Mammary epithelial cell (primary cell): ENCODE results near the gene PDHX.

Experiments
- CTCF ChIP-seq, 2 donors: IDR thresholded peaks in 1 of 2; conservative IDR thresholded peaks in 1 of 2; 2 replicates each; pipeline ENCODE4 v1.5.1; 2011 to 2012; ENCODE audit warnings: inconsistent platforms in 2 of 2, low read length in 2 of 2, mild to moderate bottlenecking in 2 of 2, control low read depth in 1 of 2, low read depth in 1 of 2; ENCODE audit not compliant: insufficient read depth in 1 of 2; ENCODE audit errors: extremely low read depth in 1 of 2
- EZH2 ChIP-seq: IDR thresholded peaks from 2 replicates; pipeline ENCODE4 v1.6.1; 2012; ENCODE audit warnings: low read length, inconsistent platforms, borderline replicate concordance

DNA sequence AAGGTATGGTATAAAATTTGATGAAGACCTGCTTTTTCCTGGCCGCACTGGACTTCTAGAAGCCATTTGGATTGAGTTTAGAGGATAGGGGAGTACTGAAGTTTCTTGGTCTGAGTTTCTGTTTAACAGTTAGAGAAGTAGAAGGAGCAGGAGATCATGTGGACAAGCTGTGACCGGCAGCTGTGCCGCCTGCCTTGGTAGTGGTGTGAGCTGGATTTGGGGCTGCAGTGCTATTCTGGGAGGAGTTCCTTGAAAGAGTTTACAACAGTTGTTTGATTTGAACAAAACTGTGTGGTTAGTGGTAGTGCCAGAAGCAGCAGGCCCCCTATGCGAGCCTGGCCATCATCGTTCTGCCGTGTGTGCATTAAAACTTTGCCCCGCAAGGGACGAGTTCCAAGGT is 105.2 kb downstream of the PDHX start:
- no peak for TF ChIP-seq CTCF (conservative IDR thresholded peaks at IDR 0.05 in 1 of 2, IDR thresholded peaks at IDR 0.05 in 1 of 2; ENCODE audit: extremely low read depth in 1 of 2, insufficient read depth in 1 of 2, low read depth in 1 of 2, low read length in 2 of 2)
- no peak for TF ChIP-seq EZH2
